ENCODE data around the gene ARHGAP23.
"Not testable (repeated sequence)": the region's sequence is repeated elsewhere in the genome, so short reads cannot be mapped to it uniquely, and the experiment has no call there.

ARHGAP23 gene

DNA sequence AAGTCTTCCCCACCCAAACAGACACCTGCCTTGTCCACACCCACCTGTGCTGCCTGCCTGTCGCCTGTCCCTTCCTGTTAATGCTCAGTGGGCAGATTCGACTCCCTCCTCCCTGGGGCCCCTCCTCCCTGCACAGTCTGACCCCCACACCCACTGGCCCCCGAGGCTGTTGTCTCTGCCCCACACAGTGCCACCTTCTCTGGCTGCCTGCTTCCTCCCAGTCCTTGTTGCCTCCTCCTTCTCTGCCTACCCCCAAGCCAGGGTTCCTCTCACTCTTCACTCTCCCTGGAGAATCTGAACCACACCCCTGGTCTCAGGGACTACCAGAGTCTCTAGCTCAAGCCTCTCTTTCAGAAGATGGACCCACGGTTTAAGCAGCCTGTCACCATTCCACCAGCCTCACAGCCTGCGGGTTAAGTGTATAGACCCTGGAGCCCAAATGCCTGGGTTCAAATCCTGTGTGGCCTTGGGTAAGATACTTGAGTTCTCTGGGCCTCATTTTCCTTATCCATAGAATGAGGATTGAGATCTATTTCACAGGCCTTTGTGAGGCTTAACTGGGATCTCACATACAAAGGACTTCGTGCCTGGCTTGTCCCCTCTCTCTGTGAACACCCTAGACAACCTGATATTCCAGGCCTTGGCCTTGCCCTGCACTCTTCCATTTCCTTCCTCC is 3.8 kb upstream of the ARHGAP23 start:
- no peak for DNase-seq

DNA sequence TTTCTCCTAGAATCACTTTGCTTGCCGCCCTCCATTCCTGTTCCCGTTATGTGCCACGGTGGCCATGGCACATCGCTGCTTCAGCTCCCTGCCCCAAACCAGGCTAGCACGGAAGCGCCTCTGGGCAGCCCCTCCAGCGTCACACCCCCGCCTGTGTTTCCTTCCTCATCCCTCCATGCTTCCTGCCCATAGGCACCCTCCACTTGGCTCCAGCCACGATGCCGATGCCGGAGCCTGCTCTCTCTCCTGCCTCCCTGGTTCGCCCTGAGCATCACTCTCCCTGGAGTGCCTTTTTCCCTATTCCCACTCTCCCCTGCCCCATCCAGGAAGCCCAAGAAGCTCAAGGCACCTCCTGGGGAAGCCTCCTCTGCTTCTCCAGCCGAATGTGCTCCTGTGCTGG is 3.2 kb upstream of the ARHGAP23 start:
- no peak for DNase-seq

DNA sequence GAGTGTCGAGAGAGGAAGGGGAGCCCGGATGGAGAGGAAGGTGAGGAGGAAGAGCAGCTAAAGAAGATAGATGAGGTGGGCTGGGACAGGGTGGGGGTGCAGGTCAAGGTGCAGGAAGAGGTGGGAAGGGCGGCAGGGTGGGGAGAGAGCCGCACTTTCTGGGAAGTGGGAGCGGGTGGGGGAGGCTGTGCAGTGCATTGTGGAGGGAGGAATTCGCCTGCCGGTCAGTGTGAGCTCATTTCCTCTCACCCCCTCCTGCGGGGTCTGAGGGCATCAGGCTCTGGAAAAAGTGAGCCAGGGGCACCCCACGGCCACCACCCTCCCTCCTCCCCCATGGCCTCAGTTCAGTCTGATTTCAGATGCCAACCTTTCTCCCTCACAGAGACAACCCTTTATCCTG is 2.5 kb upstream of the ARHGAP23 start:
- no peak for DNase-seq

DNA sequence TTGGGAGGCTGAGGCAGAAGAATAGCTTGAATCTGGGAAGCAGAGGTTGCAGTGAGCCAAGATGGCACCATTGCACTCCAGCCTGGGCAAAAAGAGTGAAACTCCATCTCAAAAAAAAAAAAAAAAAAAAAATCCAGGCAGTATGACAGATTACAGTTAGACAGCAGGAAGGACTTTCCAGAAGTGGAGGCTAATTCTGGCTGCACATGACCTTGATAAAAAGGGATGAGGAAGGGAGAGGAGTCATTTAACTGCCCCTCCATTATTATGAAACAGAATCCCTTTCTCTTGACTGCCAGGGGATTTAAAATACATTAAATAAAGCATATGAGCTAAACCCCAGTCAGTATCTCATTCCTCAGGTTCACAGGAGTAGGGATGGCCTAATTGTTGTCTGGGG is 1.8 kb upstream of the ARHGAP23 start:
- DNase-seq: no peak

DNA sequence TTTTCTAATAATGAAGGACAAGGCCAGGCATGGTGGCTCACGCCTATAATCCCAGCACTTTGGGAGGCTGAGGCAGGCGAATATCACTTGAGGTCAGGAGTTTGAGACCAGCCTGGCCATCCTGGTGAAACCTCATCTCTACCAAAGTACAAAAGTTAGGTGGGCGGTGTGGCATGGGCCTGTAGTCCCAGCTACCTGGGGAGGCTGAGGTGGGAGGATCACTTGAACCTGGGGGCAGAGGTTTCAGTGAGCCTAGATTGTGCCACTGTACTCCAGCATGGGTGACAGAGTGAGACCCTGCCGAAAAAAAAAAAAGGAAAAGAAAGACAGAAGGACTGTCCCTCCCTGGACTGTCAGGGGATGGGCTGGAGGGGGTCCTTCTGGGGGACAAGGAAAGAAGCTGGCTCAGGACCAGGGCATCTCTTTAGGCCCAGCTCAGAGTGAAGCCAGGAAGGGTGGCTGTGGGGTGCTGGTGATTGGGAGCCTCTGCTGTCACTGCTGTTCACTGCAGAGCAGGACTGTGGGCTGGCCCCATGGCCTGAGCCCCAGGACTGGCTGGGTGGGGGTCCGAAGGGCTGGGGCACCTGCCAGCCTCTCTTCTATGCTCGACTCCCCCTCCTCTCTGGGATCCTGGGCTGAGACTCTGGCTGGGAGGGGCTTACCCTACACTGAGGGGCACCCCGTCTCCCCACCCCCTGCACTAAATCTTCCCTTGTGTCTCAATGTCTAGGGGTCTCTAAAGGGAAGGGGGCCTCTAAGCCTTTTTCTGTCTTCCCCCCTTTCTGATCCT is 909 bp upstream of the ARHGAP23 start:
- DNase-seq: no peak

DNA sequence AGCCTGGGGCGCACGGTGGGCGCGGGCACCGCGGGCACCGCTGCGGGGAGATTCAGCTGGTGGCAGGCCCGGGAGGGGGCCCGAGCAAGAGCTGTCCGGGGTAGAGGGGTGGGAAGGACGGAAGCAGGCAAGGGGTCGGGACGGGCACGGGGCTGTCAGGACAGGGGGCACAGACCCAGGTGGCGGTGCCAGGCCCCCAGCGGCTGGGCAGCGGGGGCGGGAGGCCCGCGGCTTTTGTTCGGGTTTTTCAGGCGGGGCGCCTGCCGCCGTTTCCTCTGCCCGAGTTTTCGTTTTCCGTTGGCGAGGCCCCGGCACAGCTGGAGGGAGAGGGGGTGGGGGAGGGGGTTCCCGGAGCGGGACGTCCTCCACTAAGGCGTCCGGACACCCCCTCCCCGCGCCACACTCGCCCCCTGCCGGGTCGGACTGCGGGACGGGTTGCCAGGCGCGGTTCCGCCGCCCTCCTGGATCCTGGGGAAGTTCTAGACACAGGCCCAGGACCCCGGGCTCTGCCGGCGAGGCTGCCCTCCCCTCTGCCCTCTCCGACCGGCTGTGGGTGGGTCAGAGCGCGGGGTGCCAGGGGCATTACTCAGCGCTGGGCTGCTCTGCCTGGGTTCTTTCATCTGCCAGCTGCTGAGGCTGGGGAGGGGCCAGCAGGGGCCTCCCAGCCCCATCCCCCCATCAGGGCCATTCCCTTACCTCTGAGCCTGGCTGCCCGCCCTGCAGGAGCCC is 543 bp downstream of the ARHGAP23 start:
- DNase-seq: no peak

DNA sequence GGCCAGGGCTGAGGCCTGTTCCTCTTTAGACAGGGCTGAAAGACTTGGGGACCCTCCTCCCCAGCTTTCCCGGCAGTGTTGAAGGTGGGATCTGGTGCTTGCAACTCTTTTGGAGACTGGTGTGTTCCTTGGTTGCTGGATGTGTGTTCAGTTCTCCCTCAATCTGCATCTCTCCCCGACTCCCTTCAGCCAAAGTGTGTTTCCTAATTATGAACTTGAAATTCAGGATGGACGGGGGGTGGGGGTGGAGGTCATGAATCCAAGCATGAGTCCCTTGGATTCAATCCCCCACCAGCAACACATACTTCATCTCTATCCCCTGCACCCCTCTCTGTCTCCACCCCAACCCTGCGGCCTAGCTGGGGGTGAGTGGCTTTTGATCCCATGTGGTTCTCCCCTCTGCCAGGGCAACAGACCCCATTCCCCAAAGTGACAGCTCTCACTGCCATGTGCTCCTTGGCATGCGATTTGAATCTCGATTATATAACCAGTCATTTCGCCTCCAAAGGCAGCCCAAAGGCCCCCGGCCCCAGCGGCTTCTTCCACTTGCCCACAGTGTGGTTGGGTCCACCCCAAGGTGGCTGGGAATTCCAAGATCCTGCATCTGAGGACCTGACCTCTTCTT is 1.3 kb downstream of the ARHGAP23 start:
- no peak for DNase-seq

DNA sequence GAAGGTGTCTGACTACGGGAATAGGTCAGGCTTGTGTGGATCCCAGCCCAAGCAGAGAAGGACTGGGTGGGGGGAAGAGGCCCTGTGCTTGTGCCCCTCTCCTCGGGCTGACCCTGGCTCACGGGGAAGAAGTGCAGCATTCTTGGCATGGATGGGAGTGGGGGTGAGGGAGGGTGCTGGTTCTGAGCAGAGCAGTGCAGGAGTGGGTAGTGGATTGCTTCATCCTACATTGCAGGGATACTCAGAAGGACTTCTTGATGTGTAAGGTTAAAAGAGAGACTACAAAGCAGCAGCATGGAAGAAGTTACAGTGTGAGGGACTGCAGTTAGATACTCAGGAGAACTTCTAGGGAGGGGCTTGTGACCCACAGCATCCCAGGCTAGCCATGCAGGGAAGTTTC is 2.1 kb downstream of the ARHGAP23 start:
- no peak for DNase-seq

DNA sequence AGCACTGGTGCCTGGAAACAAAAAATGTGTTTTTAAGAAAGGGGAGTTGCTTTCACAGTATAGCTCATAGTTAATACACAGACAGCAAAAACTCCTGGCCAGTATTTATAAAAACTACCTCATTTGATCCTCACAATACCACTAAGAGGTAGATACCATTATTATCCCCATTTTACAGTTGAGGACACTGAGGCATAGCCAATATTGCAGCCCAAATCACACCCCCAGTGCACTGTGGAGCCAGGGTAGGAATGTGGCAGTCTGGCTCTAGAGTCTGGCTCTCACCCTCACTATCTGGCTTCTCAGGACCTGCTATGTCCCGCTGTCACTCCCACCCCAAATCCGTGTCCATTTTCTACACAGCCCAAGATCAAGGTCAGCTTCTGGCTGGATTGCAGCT is 2.6 kb downstream of the ARHGAP23 start:
- no peak for DNase-seq

DNA sequence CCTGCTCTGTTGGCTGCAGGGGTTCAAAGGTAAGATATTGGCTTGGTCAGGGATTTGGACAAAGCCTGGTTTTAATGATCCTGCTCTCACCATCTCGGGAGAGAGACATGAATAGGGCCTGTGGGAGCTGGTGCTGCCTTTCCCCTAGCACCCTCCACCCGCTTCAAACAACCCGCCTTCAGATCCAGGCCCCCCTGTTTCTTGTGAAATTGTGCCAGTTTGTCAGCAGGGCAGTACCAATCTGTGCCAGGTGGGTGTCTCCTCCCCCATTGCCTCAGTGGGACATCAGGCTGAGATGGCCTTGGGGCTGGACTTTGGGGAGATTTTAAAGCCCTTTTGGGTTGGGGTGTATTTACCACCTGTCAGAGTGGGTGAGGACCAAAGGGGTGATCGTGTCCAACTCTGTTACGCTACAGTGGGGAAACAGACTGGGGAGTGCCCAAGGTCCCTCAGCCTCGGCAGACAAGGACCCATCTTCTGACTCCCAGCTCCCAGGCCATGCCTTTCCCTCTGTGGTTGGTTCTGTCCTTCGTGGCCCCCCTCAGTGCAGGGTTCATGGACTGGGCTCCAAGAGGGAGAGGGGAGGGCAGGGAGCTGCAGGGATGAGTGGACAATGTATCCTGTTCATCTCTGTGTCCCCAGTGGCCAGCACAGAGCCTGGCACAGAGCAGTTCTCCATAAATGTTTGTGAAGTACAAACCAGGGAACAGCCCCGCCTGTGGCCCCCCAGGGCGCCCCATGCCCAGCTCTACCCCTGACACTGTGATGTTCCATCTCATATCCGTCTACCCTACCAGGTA is 3.3 kb downstream of the ARHGAP23 start:
- no peak for DNase-seq

DNA sequence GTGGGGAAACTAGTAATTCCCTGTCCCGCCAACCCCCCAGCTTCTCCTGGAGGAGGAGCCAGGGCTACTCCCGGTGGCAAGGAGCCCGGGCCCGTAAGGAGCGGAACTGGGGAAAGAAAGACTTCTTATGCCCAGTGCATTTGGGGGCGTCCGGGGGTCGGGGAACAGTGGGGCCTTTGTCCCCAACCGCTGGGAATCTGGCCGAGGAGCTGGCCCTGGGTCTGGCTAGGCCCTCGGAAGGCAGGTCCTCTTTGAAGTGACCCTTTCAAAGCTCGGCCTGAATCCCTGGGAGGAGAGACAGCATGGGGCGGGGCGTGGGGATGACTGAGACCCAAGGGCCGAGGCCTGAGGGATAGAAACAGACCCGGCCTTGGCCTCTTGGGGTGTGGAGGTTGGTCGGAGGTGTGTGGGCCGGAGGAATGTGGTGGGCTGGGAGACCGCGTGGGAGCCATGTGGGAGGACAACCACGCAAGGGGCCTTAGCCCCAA is 6.0 kb downstream of the ARHGAP23 start:
- DNase-seq: no peak

DNA sequence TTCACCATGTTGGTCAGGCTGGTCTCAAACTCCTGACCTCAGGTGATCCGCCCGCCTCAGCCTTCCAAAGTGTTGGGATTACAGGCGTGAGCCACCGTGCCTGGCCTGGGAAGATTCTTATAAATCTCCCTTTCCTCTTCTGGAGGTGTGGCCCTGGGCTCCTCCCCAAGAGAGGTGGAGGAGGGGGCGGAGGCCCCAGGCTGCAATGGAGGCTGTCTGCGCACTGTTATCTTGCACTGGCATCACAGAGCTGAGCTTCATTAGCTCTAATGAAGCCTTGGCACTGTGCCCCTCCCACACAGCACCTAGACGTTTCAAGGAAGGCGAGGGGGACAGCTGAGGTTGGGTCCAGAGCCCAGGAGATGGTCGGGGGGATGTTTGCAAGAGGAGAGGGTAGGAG is 7.5 kb downstream of the ARHGAP23 start:
- DNase-seq: no peak

DNA sequence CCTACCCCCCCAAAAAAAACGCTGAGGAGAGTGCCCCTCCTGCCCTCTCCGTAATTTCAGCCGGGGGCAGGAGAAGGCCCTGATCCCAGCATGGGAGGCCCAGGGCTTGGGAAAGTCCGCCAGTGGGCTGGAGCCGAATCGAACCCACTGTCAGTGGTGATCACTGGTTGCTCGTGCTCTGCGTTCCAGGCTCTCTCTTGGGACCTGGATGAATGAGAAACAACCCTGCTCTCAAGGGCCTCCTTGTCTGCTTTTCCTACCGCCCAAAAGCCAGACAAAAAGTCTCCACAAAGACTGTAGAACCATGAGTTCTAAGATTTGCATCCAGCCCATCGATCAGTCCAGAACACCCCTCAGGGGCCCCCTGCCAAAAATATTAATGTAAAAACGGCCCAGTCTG is 8.1 kb downstream of the ARHGAP23 start:
- no peak for DNase-seq

DNA sequence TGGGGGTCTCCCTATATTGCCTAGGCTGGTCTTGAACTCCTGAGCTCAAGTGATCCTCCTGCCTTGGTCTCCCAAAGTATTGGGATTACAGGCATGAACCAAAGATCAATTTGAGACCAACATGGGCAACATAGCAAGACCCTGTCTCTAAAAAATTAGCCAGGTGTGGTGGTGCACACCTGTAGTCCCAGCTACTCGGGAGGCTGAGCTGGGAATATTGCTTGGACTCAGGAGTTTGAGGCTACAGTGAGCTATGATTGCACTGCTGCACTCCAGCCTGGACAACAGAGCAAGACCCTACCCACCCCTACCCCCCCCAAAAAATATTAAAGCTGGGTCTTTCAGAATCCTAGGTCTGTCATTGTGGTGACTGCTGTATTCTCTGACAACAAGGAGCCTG is 9.0 kb downstream of the ARHGAP23 start:
- DNase-seq: not testable (repeated sequence)

DNA sequence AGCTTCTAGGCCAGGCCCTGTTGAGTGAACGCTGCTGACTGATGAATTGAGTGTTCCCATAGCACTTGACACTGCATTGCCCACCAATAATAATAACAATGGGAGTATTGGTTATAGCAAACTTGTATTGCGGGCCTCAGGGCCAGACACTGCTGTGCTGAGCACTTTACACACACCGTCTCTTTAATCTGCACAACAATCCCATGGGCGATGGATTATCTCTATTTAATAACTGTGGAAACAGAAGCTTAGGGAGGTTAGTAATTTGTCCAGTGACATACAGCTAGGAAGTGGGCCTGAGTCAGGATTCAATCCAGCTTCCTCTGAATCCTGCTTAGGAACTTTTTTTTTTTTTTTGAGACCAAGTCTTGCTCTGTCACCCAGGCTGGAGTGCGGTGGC is 11.2 kb downstream of the ARHGAP23 start:
- DNase-seq: no peak

DNA sequence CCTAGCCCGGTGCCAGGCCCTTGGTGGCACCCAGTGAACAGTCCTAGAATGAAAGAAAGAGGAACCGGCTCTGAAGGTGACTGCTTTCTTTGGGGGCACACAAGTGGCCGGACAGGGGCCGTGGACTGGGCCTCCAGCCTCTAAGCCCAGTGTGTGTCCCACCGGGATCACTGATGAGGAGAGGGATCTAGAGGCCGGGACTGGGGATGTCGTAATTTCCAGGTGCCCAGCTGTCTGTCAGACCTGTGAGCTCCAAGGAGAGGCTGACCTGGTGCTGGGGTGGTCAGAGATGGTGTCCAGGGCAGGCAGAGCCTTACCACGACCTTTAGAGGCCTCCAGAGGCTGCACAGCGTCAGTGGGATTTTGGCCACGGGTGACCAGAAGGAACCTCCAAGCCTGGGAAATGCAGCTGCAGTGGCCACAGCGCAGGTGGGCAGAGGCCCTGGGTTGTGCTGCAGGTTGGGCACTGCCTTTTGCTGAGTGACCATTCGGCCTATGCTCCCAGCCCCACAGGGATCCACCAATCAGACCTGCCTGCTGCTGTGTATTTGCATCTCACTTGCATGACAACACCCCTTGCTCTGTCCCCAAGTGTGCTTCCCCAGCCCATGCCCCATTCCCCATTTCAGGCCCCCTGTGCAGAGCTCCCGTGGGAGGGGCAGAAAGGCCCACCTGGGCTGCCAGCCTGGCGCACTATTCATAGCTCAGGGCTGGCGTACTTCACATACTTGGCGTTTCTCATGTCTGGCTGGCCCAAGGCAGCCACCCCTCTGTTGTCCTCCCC is 12.5 kb downstream of the ARHGAP23 start:
- no peak for DNase-seq

DNA sequence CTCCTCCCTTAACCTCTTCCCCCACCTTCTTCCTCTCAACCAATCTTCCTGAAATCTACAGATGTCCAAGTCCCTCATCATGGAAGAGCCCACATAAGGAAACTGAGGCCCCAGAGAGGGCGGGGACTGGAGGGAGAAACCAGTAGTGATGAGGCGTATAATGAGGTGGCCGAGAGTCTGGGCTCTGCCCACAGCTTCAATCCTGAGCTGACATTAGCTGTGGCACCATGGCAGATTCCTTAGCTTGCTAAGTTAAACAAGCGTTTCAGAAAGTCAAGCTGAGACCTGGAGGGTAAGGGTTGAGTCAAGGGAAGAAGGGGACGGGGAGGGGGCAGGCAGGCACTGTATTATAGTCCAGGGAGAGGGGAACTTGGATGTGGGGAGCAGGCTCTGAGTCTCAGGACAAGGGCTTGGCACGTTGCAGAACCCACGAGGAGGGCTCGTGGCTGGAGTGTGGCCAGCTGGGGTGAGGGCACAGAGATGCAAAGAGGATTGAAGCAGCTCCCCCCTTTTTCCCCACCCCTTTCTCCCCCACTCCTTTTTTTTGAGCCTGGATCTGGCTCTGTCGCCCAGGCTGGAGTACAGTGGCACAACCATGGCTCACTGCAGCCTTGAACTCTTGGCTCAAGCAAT is 13.3 kb downstream of the ARHGAP23 start:
- DNase-seq: no peak

DNA sequence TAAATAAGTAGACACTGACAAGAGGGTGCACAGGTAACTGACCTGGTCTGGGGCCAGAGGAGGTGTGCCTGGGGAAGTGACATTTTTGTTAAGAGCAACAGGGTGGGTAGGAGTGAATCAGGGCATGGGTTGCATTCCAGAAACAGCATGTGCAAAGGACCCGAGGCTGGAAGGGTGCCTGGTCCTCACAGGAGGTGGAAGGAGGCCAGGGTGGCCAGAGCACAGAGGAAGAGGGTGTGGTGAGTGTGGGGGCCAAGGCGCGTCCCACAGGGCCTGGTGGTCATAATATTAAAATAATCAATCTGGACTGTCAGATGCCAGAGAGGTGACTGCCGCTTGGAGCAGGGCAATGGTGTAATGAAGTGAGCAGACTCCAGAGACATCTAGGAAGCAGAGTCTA is 14.3 kb downstream of the ARHGAP23 start:
- DNase-seq: no peak

DNA sequence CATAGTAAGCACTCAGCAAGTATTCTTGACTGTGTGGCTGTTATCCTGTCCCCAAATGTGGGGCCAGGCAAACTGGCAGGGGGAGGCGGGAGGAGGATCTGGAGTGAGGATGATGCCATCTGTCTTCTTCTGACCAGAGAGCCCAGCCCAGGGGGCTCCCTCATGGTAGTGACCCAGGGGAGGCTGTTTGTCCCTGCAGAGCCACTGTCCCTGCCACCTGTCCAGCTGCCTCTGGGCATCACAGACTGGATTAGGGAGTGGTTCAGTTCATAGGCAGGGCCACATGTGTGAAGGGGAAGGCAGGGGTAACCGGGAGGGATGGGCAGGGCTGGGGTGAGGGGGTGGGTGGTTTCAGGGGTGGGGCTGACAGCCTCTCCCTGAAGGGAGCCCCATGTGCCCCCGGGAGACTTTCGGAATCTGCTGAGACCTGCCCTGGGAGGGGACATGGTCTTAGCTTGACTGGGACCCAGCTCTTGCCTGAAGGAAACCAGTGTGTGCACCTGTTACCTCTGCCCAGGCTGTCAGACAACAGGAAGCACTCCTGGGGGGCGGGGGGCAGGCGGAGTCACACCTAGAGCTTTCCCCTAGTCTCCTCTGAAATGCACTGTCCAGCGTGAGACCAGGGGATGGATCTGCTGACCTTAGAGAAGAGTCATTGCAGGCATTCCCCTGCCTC is 15.2 kb downstream of the ARHGAP23 start:
- peak; percentile 53 for DNase-seq

DNA sequence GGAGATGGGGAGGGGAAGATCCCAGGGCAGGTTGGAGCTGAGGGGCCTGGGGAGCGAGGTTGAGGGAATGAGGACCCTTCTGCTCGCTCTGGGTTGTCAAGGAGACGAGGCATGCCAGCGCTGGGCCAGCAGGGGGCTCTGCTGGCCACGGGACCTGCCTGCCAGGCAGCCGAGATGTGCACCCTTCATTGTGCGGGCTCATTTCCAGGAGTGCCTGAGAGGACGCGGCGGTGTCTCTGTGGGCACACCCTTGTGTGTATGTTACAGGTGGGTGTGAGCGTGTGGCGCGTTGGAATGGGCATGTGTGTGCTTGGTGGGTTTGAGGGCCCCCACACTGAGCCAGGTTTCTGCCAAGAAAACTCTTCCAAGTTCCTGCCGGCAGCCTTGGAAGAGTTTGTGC is 15.9 kb downstream of the ARHGAP23 start:
- DNase-seq: no peak
